Measurements from ENCODE around the gene GAS1. TPM values are rescaled to one million over a fixed set of nuclear protein-coding genes. Genes with fewer than 3 reads are reported as not detected.

Gene GAS1
- total and polyA plus RNA-seq, 10 of the 15 experiments (the other 5 are each of a cell fraction or from before 2014, with no cell fraction given): not detected

DNA sequence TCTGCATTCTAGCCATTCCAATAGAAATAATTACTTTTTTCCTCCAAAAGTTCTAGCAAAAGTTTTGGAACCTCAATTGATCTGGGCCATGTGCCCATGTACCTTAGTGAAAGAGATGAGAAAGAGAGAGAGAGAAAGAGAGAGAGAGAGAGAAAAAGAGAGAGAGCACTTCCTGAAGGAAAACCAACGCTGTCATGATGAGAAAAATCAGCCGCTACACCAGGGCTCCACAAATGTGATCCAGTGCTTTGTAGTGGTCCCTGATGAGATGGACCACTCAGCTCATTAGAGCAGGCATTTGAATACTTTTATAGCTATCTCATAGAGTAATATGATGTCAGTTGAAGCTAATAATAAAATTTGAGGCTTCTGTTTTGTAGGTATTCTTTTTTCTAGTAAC is 7.7 kb upstream of the GAS1 start:
- DNase-seq (ENCODE audit: low read depth, low spot score) (no peak), ATAC-seq (no peak), FAIRE-seq (no peak)
- WGBS (ENCODE audit: insufficient coverage, insufficient replicate concordance, low lambda C conversion rate, missing lambda C conversion rate): 54% methylated on average over 2 of the region's 2 CpGs
- ChIA-PET RAD21 (ENCODE audit: unreplicated experiment) (no interaction called here), SMC1A (ENCODE audit: uncharacterized antibody, unreplicated experiment) (no interaction called here), CTCF (no interaction called here), POLR2A (no interaction called here)
- no peak overlapping the region for H2AFZ ChIP-seq (ENCODE audit: control insufficient read depth, low read depth, low read length)
- no peaks in the 10 kb centered on the region for H3K79me2 ChIP-seq (ENCODE audit: control insufficient read depth, insufficient read depth, low read length)
- no peak overlapping the region for H3K4me2 ChIP-seq (ENCODE audit: control insufficient read depth, insufficient read depth)
- no TSS peak for BruUV-seq (replicated peaks)
- H3K4me1 ChIP-seq (ENCODE audit: control insufficient read depth, insufficient read depth, low read length): no peaks in the 10 kb centered on the region
- no peaks in the 10 kb centered on the region for H3K36me3 ChIP-seq (ENCODE audit: control insufficient read depth in 2 of 2, insufficient read depth in 2 of 2, low read length in 1 of 2)
- intact Hi-C loops (cut with micrococcal nuclease; ENCODE audit: unreplicated experiment): no loop called here
- no peak overlapping the region for H3K4me3 ChIP-seq
- H3K9ac ChIP-seq (ENCODE audit: control insufficient read depth, insufficient read depth, low read length): no peak overlapping the region
- in situ Hi-C loops (cut with MboI): no loop called here
- no peak for TF ChIP-seq MTA3 (IDR thresholded peaks at IDR 0.05; ENCODE audit: borderline replicate concordance, low read length)
- TF ChIP-seq, protein P1, sequence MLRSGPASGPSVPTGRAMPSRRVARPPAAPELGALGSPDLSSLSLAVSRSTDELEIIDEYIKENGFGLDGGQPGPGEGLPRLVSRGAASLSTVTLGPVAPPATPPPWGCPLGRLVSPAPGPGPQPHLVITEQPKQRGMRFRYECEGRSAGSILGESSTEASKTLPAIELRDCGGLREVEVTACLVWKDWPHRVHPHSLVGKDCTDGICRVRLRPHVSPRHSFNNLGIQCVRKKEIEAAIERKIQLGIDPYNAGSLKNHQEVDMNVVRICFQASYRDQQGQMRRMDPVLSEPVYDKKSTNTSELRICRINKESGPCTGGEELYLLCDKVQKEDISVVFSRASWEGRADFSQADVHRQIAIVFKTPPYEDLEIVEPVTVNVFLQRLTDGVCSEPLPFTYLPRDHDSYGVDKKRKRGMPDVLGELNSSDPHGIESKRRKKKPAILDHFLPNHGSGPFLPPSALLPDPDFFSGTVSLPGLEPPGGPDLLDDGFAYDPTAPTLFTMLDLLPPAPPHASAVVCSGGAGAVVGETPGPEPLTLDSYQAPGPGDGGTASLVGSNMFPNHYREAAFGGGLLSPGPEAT (IDR thresholded peaks at IDR 0.05; ENCODE audit: low read depth): no peak
- no peak for TF ChIP-seq ZNF687 (IDR thresholded peaks at IDR 0.05)
- no peak for TF ChIP-seq PKNOX1 (IDR thresholded peaks at IDR 0.05)
- no peak for TF ChIP-seq TCF7 (IDR thresholded peaks at IDR 0.05; ENCODE audit: borderline replicate concordance)
- TF ChIP-seq, protein P2, sequence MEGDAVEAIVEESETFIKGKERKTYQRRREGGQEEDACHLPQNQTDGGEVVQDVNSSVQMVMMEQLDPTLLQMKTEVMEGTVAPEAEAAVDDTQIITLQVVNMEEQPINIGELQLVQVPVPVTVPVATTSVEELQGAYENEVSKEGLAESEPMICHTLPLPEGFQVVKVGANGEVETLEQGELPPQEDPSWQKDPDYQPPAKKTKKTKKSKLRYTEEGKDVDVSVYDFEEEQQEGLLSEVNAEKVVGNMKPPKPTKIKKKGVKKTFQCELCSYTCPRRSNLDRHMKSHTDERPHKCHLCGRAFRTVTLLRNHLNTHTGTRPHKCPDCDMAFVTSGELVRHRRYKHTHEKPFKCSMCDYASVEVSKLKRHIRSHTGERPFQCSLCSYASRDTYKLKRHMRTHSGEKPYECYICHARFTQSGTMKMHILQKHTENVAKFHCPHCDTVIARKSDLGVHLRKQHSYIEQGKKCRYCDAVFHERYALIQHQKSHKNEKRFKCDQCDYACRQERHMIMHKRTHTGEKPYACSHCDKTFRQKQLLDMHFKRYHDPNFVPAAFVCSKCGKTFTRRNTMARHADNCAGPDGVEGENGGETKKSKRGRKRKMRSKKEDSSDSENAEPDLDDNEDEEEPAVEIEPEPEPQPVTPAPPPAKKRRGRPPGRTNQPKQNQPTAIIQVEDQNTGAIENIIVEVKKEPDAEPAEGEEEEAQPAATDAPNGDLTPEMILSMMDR (IDR thresholded peaks at IDR 0.05 in 2 of 3, conservative IDR thresholded peaks at IDR 0.05 in 1 of 3; ENCODE audit: control insufficient read depth in 2 of 3, extremely low read depth in 1 of 3, insufficient read depth in 1 of 3, low read depth in 3 of 3, low read length in 3 of 3): no peak
- no peak for TF ChIP-seq ESRRA (IDR thresholded peaks at IDR 0.05; ENCODE audit: low read length)
- no peak overlapping the region for H3K27ac ChIP-seq (ENCODE audit: control insufficient read depth, insufficient read depth)
- H4K20me1 ChIP-seq (ENCODE audit: control insufficient read depth, insufficient read depth): no peaks in the 10 kb centered on the region
- H3K9me3 ChIP-seq (replicated peaks; ENCODE audit: control insufficient read depth, insufficient read depth, low read length): no peaks in the 10 kb centered on the region; the same call in 2 of the 3 replicates
- H3K27me3 ChIP-seq (replicated peaks in 1 of 2; ENCODE audit: control insufficient read depth in 2 of 2, insufficient read depth in 2 of 2, low read length in 1 of 2): no peaks in the 10 kb centered on the region
